Measurements from ENCODE around the gene CFL1. TPM values are rescaled to one million over a fixed set of nuclear protein-coding genes. Genes with fewer than 3 reads are reported as not detected.

CFL1 gene
- total and polyA plus RNA-seq, 2 donors from 2014 or later: 705 to 846 TPM

GRCh38 chr11:65856689-65857499, 1.1 kb downstream of the CFL1 start:
- intact Hi-C loops (cut with DNase I): no loop called here
- peak; percentile 69 to 95 (median 79) for DNase-seq
- Histone ChIP-seq H3K9me3 (ENCODE audit: control insufficient read depth in 2 of 3, insufficient read depth in 1 of 3, low read length in 3 of 3) (no peaks in the 10 kb centered on the region), H3K27me3 (ENCODE audit: control insufficient read depth, insufficient read depth, low read length) (no peaks in the 10 kb centered on the region), H3K36me3 (ENCODE audit: control insufficient read depth in 2 of 3, insufficient read depth in 3 of 3, low read length in 3 of 3) (peaks cover 11 to 24% (median 21%) of the 10 kb centered on the region in 3 donors), H3K9ac (ENCODE audit: low read length in 3 of 3) (peak overlapping the region; percentile 57 to 85 (median 84)), H3K27ac (ENCODE audit: low read depth in 2 of 2, low read length in 2 of 2) (peak overlapping the region; percentile 87 to 92), H3K4me3 (ENCODE audit: low read length in 3 of 3) (peak overlapping the region; percentile 71 to 96 (median 95)), H3K4me1 (ENCODE audit: control insufficient read depth in 2 of 3, insufficient read depth in 2 of 3, low read depth in 1 of 3, low read length in 3 of 3) (peaks cover 0 to 30% (median 27%) of the 10 kb centered on the region in 3 donors)
- no peak for TF ChIP-seq CTCF (IDR thresholded peaks at IDR 0.05; ENCODE audit: borderline replicate concordance, extremely low read depth, insufficient read depth)
- FAIRE-seq: no peak

GRCh38 chr11:65855927-65856363, 2.0 kb downstream of the CFL1 start:
- no peak for TF ChIP-seq CTCF (IDR thresholded peaks at IDR 0.05; ENCODE audit: borderline replicate concordance, extremely low read depth, insufficient read depth)
- DNase-seq: peak in 1 of 5 donors; percentile 45
- Histone ChIP-seq H3K4me1 (ENCODE audit: control insufficient read depth in 2 of 3, insufficient read depth in 2 of 3, low read depth in 1 of 3, low read length in 3 of 3) (peaks cover 0 to 21% (median 18%) of the 10 kb centered on the region in 3 donors), H3K27ac (ENCODE audit: low read depth in 2 of 2, low read length in 2 of 2) (no peak overlapping the region), H3K9me3 (ENCODE audit: control insufficient read depth in 2 of 3, insufficient read depth in 1 of 3, low read length in 3 of 3) (peaks cover 0 to 6% (median 0%) of the 10 kb centered on the region in 3 donors), H3K27me3 (ENCODE audit: control insufficient read depth, insufficient read depth, low read length) (no peaks in the 10 kb centered on the region), H3K36me3 (ENCODE audit: control insufficient read depth in 2 of 3, insufficient read depth in 3 of 3, low read length in 3 of 3) (peaks cover 11 to 26% (median 24%) of the 10 kb centered on the region in 3 donors), H3K9ac (ENCODE audit: low read length in 3 of 3) (no peak overlapping the region), H3K4me3 (ENCODE audit: low read length in 3 of 3) (peak overlapping the region in 1 of 3 donors; percentile 71)
- intact Hi-C loops (cut with DNase I): no loop called here
- FAIRE-seq: no peak

GRCh38 chr11:65854852-65855837, 2.8 kb downstream of the CFL1 start:
- peaks cover 0 to 6% (median 0%) of the 10 kb centered on the region in 3 donors for H3K9me3 ChIP-seq (ENCODE audit: control insufficient read depth in 2 of 3, insufficient read depth in 1 of 3, low read length in 3 of 3)
- peak overlapping the region in 1 of 2 donors; percentile 20 for H3K27ac ChIP-seq (ENCODE audit: low read depth in 2 of 2, low read length in 2 of 2)
- peaks cover 11 to 26% (median 24%) of the 10 kb centered on the region in 3 donors for H3K36me3 ChIP-seq (ENCODE audit: control insufficient read depth in 2 of 3, insufficient read depth in 3 of 3, low read length in 3 of 3)
- no peak for TF ChIP-seq CTCF (IDR thresholded peaks at IDR 0.05; ENCODE audit: borderline replicate concordance, extremely low read depth, insufficient read depth)
- intact Hi-C loops (cut with DNase I): no loop called here
- FAIRE-seq (no peak), DNase-seq (peak in 1 of 5 donors; percentile 48)
- H3K4me1 ChIP-seq (ENCODE audit: control insufficient read depth in 2 of 3, insufficient read depth in 2 of 3, low read depth in 1 of 3, low read length in 3 of 3): peaks cover 0 to 21% (median 18%) of the 10 kb centered on the region in 3 donors
- no peak overlapping the region for H3K9ac ChIP-seq (ENCODE audit: low read length in 3 of 3)
- no peak overlapping the region for H3K4me3 ChIP-seq (ENCODE audit: low read length in 3 of 3)
- H3K27me3 ChIP-seq (ENCODE audit: control insufficient read depth, insufficient read depth, low read length): no peaks in the 10 kb centered on the region

Data from kidney (tissue), 14 donors.